AG10803 (cell line): ENCODE data around the gene LGR4.

Experiments
- DNase-seq: peaks from one replicate; pipeline ENCODE4 v3.0.0; 2010; ENCODE audit warnings: low read depth
- H3K4me3 ChIP-seq: 2 replicates; pipeline ENCODE4 v1.5.1; 2011; ENCODE audit warnings: mild to moderate bottlenecking, low read length, control low read depth
- TF ChIP-seq, protein P1 (sequence below): conservative IDR thresholded peaks from 2 replicates; pipeline ENCODE4 v1.5.1; 2011; ENCODE audit warnings: mild to moderate bottlenecking, low read length, control low read depth, inconsistent platforms

The LGR4 gene

DNA sequence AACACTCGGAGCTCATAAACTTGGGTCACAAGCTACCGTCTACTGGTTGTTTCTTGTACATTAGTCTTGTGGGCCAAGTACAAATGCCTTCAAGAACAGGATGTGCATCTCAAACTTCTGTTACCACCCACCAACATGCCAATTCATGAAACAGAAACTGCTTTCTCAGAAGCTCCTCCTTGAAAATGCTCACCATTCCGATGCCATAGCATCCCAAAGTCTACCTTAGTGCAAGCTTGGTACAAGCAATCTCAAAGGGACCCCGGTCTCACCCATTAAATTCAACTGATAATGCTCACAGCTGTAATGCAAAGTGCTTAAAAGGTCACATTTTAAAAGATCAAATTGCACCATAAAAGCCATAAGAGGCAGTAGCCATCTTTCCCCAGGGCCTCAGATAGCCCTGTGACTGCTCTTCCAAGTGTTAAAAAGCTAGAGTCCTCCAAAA is 77.8 kb downstream of the LGR4 start:
- no peak overlapping the region for H3K4me3 ChIP-seq
- DNase-seq: no peak
- TF ChIP-seq, protein P1, sequence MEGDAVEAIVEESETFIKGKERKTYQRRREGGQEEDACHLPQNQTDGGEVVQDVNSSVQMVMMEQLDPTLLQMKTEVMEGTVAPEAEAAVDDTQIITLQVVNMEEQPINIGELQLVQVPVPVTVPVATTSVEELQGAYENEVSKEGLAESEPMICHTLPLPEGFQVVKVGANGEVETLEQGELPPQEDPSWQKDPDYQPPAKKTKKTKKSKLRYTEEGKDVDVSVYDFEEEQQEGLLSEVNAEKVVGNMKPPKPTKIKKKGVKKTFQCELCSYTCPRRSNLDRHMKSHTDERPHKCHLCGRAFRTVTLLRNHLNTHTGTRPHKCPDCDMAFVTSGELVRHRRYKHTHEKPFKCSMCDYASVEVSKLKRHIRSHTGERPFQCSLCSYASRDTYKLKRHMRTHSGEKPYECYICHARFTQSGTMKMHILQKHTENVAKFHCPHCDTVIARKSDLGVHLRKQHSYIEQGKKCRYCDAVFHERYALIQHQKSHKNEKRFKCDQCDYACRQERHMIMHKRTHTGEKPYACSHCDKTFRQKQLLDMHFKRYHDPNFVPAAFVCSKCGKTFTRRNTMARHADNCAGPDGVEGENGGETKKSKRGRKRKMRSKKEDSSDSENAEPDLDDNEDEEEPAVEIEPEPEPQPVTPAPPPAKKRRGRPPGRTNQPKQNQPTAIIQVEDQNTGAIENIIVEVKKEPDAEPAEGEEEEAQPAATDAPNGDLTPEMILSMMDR: no peak

DNA sequence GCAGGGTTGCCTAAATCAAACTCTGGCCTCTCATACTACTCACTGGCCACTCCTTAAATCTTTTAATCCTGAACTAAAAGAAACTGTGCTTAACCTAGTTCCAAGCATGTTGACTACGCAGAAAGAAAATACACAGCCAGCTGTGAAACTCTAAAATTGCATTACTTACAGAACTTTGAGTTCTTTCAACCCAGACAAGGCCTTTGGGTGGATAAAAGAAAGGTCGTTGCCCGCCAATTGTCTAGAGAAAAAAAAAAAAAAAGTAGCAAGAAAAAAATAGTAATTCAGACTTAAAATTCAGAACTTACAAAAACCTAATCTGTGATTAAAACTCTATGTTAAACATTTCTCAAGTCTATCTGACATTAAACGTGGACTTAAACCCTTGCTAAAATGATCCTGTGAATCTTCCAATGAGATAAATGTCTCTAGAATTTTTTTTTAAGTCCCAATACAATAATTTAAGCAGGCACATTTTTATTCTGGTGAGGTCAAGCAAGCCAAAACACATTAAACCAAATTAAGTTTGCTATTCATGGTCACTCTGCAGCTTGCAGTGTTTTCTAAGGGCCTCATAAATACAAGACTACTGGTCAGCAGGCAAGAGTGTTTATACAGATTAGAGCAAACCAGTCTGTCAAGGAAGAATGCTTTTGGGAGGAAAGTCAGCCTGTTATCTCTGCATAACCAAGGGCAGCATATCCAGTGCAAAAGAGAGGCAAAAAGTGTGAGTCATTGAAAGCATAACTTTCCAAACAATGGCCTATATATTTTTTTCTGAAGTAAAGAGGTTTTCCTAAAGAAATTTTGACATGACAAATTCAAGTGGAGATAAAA is 80.1 kb downstream of the LGR4 start:
- peak; percentile 66 for DNase-seq
- TF ChIP-seq, protein P1: no peak
- H3K4me3 ChIP-seq: no peak overlapping the region

DNA sequence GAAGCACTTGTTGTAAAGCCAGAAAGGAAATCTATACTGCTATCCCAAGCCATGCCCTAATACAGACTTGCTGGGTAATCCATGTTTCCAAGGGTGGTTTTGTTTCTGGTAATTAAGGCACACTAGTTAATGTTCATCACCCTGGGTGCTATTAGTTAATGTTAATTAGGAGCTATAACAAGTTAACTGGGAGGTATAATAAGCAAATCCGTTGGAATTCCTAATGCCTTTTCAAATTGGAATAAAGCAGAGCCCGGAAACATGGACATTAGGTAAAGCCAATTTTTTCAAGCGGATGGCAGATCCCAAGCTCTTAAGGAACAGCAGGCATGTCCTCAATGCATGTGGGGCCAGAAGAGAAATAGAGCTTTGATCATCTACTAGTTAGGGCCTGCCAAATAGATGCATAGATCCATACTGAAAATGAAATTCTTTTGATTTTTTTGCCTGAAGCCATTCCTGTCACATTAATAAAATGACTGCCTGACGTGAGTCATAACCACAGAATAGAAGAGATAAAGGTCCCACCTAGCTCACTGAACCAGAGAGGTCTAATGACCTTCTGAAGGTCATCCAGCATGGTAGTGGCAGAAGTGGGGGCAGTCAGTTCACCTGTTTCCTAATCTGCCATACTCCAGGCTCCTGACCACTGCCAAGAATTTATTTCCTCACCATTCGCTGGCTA is 81.1 kb downstream of the LGR4 start:
- no peak for DNase-seq
- TF ChIP-seq, protein P1: no peak
- H3K4me3 ChIP-seq: no peak overlapping the region

DNA sequence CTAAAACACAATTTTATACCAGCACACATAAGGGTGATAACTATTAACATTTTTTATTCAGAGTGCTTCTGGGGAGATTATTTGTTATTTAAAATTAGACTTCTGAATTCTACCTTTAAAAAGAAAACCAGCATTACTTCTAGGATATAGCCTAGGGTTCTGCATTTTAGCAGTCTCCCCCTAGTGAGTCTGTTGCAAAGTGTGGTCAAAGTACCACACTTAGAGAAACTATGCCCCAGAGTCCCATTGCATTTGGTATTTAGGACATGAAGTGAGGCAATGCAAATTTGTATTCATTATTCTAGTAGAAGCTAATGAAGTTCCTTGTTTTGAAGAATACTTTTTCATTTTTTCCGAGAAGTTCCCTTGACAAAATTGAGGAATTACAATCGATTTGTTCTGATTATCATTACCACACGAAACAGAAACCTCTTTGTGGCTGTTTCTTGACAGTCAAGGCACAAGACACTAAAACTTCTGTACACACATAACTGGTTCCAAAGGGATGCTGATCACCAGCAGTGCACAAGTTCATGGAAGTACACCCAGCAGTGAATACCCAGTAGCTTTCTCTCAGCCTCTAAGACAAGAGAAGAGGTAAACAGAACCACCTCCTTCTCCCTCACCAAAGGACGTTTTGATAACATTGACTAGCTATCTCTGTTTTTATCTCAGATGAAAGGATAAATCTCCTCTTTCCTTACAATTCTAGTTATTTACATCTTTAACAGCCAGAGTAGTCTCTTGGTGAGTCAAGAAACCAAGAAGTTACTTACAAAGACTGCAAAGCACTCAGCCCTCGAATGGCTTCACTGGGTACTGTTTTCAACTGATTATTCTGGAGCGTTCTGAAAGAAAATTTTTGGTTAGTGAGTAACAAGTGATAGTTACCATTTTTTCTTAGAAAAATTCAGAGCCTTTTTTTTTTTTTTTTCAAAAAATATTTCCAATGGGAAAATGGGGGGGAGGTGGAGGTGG is 82.0 kb downstream of the LGR4 start:
- DNase-seq: peak; percentile 79
- TF ChIP-seq, protein P1: no peak
- H3K4me3 ChIP-seq: no peak overlapping the region

DNA sequence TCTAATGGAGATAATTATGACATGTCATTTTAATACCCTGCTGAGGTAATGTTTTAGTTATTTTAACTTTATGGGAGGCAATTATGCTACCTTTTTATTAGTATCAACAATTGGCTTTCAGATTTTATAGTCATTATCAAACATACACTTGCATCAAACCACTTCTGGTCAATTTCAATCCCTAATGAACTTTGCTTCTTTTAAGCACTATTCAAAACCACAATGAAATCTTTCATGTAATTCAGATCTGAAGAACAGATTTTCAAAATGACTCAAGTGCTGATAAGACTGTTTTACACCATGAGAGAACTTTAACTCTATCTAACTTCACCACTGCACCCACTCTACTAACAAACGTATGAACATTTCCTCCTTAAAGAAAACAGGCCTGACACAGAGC is 83.7 kb downstream of the LGR4 start:
- no peak for DNase-seq
- no peak overlapping the region for H3K4me3 ChIP-seq
- TF ChIP-seq, protein P1: no peak

DNA sequence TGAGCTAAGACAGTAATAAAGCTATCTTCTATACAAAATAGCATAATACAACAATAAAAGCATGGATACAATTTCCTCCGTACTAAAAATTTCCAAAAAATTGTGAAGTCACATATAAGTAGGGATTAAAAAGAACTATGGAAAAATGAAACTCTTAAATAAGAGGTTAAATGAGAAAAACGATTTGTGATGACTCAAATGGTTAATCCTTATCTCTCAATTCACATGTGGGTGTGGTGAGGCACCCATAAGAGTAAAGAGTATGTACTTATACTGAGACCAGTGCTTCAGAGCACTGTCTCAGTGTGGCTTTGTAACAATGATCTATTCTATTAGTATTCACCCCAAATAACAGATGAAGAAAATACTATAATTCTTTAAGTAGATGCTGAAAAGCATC is 84.6 kb downstream of the LGR4 start:
- DNase-seq: no peak
- TF ChIP-seq, protein P1: no peak
- no peak overlapping the region for H3K4me3 ChIP-seq
